Natural killer cell (primary cell): Measurements from ENCODE around the gene DIPK1B. TPM values are rescaled to one million over a fixed set of nuclear protein-coding genes. Genes with fewer than 3 reads are reported as not detected.

Experiments used
- ATAC-seq, 3 donors: fragments of 150-1000 bp in 2 of 3; fragments of 200-7000 bp in 1 of 3; cut with Tn5 transposase; 1 replicate in 1 of 3; 2 replicates in 2 of 3; pipeline ENCODE4 v1.10.0; 2021; ENCODE audit warnings: mild to moderate bottlenecking in 2 of 3, moderate library complexity in 2 of 3
- DNase-seq, 2 donors: peaks; one replicate each; pipeline versions ENCODE4 v3.0.0 to v3.0.0-alpha.2; 2013 to 2021; ENCODE audit warnings: mixed read lengths in 1 of 2
- H3K27ac ChIP-seq: one replicate; pipeline ENCODE4 v1.5.1; 2013; ENCODE audit warnings: mild to moderate bottlenecking, low read length
- H3K27me3 ChIP-seq: one replicate; pipeline ENCODE4 v1.6.1; 2013; ENCODE audit warnings: low read length; ENCODE audit not compliant: control insufficient read depth, insufficient read depth
- H3K36me3 ChIP-seq: one replicate; pipeline ENCODE4 v1.6.1; 2013; ENCODE audit warnings: low read length; ENCODE audit not compliant: control insufficient read depth, insufficient read depth
- H3K4me1 ChIP-seq: one replicate; pipeline ENCODE4 v1.6.1; 2013; ENCODE audit warnings: low read length; ENCODE audit not compliant: control insufficient read depth, insufficient read depth
- H3K4me3 ChIP-seq: one replicate; pipeline ENCODE4 v1.5.1; 2013; ENCODE audit warnings: low read length
- H3K9me3 ChIP-seq: one replicate; pipeline ENCODE4 v1.6.1; 2013; ENCODE audit warnings: low read length; ENCODE audit not compliant: control insufficient read depth, insufficient read depth
- H3K27ac Mint-ChIP-seq, 2 donors: one replicate each; pipeline ENCODE4 v1.8.0; 2022; ENCODE audit warnings: mild to moderate bottlenecking in 2 of 2, mixed read lengths in 2 of 2, moderate library complexity in 1 of 2
- H3K27me3 Mint-ChIP-seq, 2 donors: one replicate each; pipeline ENCODE4 v1.8.0; 2022; ENCODE audit warnings: low read depth in 2 of 2, mixed read lengths in 2 of 2
- H3K36me3 Mint-ChIP-seq: one replicate; pipeline ENCODE4 v1.8.0; 2022; ENCODE audit warnings: mixed read lengths
- H3K4me1 Mint-ChIP-seq, 2 donors: one replicate each; pipeline ENCODE4 v1.8.0; 2022; ENCODE audit warnings: mixed read lengths in 2 of 2
- H3K4me3 Mint-ChIP-seq: one replicate; pipeline ENCODE4 v1.8.0; 2022; ENCODE audit warnings: mild to moderate bottlenecking, moderate library complexity, mixed read lengths
- H3K9me3 Mint-ChIP-seq, 2 donors: one replicate each; pipeline ENCODE4 v1.8.0; 2022; ENCODE audit warnings: mixed read lengths in 2 of 2
- CTCF ChIP-seq: fragments of 200-600 bp; IDR thresholded peaks from one replicate; pipeline ENCODE4 v1.8.0; 2022; ENCODE audit warnings: antibody characterized with exemption
- WGBS: methylation state at CpG from one replicate; pipeline ENCODE4 v1.1.7; 2013; ENCODE audit warnings: missing lambda C conversion rate; ENCODE audit not compliant: insufficient coverage; 5-methylcytosine and 5-hydroxymethylcytosine counted together
- intact Hi-C: fragments of 100-400 bp; cut with micrococcal nuclease; formaldehyde crosslinking; loops from one replicate; pipeline ENCODE4 v1.14.2; 2022
- total RNA-seq, 4 donors: library from RNA; stranded (reverse); fragments of 120-200 nt in 1 of 4; gene quantifications; one replicate each; pipeline versions ENCODE4 v1.2.3 to v1.2.4, GENCODE V29; 2013 to 2022

Gene DIPK1B
- total RNA-seq, 3 donors from 2014 or later (not counting 1 experiment from before 2014, with no cell fraction given) = 0.31 to 0.39 TPM; not detected in 1

GRCh38 chr9:136762221-136762691 lies 49.9 kb downstream of the DIPK1B start:
- ATAC-seq (no peak), DNase-seq (no peak)
- Histone ChIP-seq H3K9me3 (no peaks in the 10 kb centered on the region), H3K27me3 (no peaks in the 10 kb centered on the region), H3K36me3 (no peaks in the 10 kb centered on the region), H3K27ac (no peak overlapping the region), H3K4me3 (no peak overlapping the region), H3K4me1 (peaks cover 25% of the 10 kb centered on the region)
- Mint-ChIP-seq H3K4me3 (no peak overlapping the region), H3K9me3 (no peaks in the 10 kb centered on the region), H3K36me3 (no peaks in the 10 kb centered on the region), H3K4me1 (no peaks in the 10 kb centered on the region), H3K27ac (no peak overlapping the region), H3K27me3 (peaks cover 7 to 10% of the 10 kb centered on the region in 2 donors)
- WGBS = 91% methylated on average over 15 of the region's 17 CpGs
- no peak for TF ChIP-seq CTCF
- intact Hi-C loops = no loop called here

GRCh38 chr9:136762915-136763648 lies 50.7 kb downstream of the DIPK1B start:
- Mint-ChIP-seq H3K36me3 (no peaks in the 10 kb centered on the region), H3K27me3 (peaks cover 8 to 10% of the 10 kb centered on the region in 2 donors), H3K4me1 (no peaks in the 10 kb centered on the region), H3K9me3 (no peaks in the 10 kb centered on the region), H3K27ac (no peak overlapping the region), H3K4me3 (no peak overlapping the region)
- Histone ChIP-seq H3K27ac (no peak overlapping the region), H3K9me3 (no peaks in the 10 kb centered on the region), H3K27me3 (no peaks in the 10 kb centered on the region), H3K4me1 (peaks cover 26% of the 10 kb centered on the region), H3K4me3 (no peak overlapping the region), H3K36me3 (no peaks in the 10 kb centered on the region)
- WGBS = 26% methylated on average over 34 of the region's 37 CpGs
- no peak for TF ChIP-seq CTCF
- intact Hi-C loops = no loop called here
- peak in 1 of 2 donors; percentile 56 for DNase-seq
- ATAC-seq = peak in 2 of 3 donors; percentile 30 to 40

GRCh38 chr9:136763649-136764035 lies 51.3 kb downstream of the DIPK1B start:
- Mint-ChIP-seq H3K27ac (no peak overlapping the region), H3K27me3 (peaks cover 8 to 10% of the 10 kb centered on the region in 2 donors), H3K9me3 (no peaks in the 10 kb centered on the region), H3K4me1 (no peaks in the 10 kb centered on the region), H3K36me3 (no peaks in the 10 kb centered on the region), H3K4me3 (no peak overlapping the region)
- Histone ChIP-seq H3K27me3 (no peaks in the 10 kb centered on the region), H3K36me3 (no peaks in the 10 kb centered on the region), H3K4me1 (peaks cover 22% of the 10 kb centered on the region), H3K27ac (no peak overlapping the region), H3K9me3 (no peaks in the 10 kb centered on the region), H3K4me3 (no peak overlapping the region)
- 94% methylated on average over 14 of the region's 14 CpGs for WGBS
- ATAC-seq (no peak), DNase-seq (no peak)
- TF ChIP-seq CTCF = no peak
- intact Hi-C loops = no loop called here
